GM23338 (cell line): Measurements from ENCODE around the gene GRK2.

Experiments
- CREB1 ChIP-seq: fragments of 250-450 bp; sonication (Bioruptor Pico); IDR thresholded peaks from 2 replicates; pipeline ENCODE4 v1.5.0; 2020; ENCODE audit warnings: low read depth, mild to moderate bottlenecking, moderate library complexity
- EZH2 ChIP-seq: fragments of 200-600 bp; sonication (generic); IDR thresholded peaks from one replicate; pipeline ENCODE4 v1.8.0; 2017; ENCODE audit warnings: antibody characterized with exemption, mild to moderate bottlenecking, low read depth; ENCODE audit not compliant: unreplicated experiment
- EZH2phosphoT487 ChIP-seq: fragments of 200-600 bp; sonication (generic); IDR thresholded peaks from one replicate; pipeline ENCODE4 v1.8.1; 2018; ENCODE audit warnings: antibody characterized with exemption; ENCODE audit not compliant: unreplicated experiment
- JUNB ChIP-seq: IDR thresholded peaks from one replicate; pipeline ENCODE4 v1.6.1; 2016; ENCODE audit warnings: antibody characterized with exemption; ENCODE audit not compliant: unreplicated experiment
- NANOG ChIP-seq: IDR thresholded peaks from 2 replicates; pipeline ENCODE4 v1.6.1; 2016; ENCODE audit warnings: antibody characterized with exemption, borderline replicate concordance
- POLR2AphosphoS5 ChIP-seq: IDR thresholded peaks from 2 replicates; pipeline ENCODE4 v1.6.1; 2016; ENCODE audit warnings: antibody characterized with exemption, low read depth
- STAT1 ChIP-seq: IDR thresholded peaks from one replicate; pipeline ENCODE4 v1.6.1; 2016; ENCODE audit warnings: antibody characterized with exemption; ENCODE audit not compliant: unreplicated experiment
- ZNF114 ChIP-seq: fragments of 250-450 bp; sonication (Bioruptor Pico); IDR thresholded peaks from 2 replicates; pipeline ENCODE4 v1.5.0; 2020; ENCODE audit warnings: mild to moderate bottlenecking, moderate library complexity
- TF ChIP-seq, protein P1 (sequence below), 2 experiments: fragments of 200-600 bp in 1 of 2; sonication (generic) in 1 of 2; conservative IDR thresholded peaks; 2 replicates each; pipeline versions ENCODE4 v1.5.1 to v1.6.1; 2016 to 2017; ENCODE audit warnings: antibody characterized with exemption in 2 of 2, low read depth in 2 of 2, mild to moderate bottlenecking in 2 of 2, moderate library complexity in 1 of 2
- TF ChIP-seq, protein P2 (sequence below): IDR thresholded peaks from one replicate; pipeline ENCODE4 v1.6.1; 2018; ENCODE audit warnings: antibody characterized with exemption; ENCODE audit not compliant: unreplicated experiment
- TF ChIP-seq, protein P3 (sequence below): IDR thresholded peaks from 2 replicates; pipeline ENCODE4 v1.6.1; 2016; ENCODE audit warnings: antibody characterized with exemption
- TF ChIP-seq, protein P4 (sequence below): fragments of 250-450 bp; sonication (Bioruptor Pico); IDR thresholded peaks from 2 replicates; pipeline ENCODE4 v1.5.0; 2020; ENCODE audit warnings: mild to moderate bottlenecking, moderate library complexity

DNA sequence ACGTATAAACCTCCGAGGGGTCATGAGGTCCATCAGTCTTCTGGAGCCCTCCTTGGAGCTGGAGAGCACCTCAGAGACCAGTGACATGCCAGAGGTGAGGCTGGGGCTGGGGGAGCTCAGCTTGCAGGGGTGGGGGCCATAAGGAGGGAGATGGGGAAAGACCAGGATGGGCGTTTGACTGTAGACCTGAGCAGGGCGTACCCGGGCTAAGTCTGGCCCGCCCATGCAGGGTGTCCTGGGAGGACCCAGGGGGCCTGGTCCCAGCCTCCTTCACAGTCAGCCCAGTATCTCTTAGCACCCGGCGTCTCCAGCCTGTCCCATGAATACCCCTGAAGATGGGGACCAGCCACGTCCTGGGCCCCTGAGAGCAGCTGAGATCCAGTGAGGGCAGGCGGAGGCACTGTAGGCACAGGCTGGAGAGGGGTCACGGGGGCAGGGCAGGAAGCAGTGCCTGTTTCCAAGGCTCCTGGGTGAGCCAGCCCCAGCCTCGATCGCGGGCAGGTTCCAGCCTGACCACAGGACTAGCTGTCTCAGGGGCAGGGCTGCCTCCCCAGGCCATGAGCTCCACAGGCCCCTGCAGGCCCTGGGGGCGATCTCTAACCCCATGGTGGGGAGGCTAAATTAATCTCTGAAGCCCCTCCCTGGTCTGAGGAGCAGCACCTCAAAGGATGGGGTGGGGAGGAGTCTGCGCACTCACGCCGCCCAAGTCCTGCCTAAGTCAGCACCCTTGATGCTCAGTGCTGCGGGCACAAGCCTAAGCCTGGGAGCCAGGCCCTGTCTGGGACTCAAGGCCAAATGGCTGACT, 44.2 kb downstream of the GRK2 start:
- TF ChIP-seq, protein P1, sequence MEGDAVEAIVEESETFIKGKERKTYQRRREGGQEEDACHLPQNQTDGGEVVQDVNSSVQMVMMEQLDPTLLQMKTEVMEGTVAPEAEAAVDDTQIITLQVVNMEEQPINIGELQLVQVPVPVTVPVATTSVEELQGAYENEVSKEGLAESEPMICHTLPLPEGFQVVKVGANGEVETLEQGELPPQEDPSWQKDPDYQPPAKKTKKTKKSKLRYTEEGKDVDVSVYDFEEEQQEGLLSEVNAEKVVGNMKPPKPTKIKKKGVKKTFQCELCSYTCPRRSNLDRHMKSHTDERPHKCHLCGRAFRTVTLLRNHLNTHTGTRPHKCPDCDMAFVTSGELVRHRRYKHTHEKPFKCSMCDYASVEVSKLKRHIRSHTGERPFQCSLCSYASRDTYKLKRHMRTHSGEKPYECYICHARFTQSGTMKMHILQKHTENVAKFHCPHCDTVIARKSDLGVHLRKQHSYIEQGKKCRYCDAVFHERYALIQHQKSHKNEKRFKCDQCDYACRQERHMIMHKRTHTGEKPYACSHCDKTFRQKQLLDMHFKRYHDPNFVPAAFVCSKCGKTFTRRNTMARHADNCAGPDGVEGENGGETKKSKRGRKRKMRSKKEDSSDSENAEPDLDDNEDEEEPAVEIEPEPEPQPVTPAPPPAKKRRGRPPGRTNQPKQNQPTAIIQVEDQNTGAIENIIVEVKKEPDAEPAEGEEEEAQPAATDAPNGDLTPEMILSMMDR (conservative IDR thresholded peaks at IDR 0.05; ENCODE audit: low read depth in 2 of 2) = no peak
- TF ChIP-seq, protein P2, sequence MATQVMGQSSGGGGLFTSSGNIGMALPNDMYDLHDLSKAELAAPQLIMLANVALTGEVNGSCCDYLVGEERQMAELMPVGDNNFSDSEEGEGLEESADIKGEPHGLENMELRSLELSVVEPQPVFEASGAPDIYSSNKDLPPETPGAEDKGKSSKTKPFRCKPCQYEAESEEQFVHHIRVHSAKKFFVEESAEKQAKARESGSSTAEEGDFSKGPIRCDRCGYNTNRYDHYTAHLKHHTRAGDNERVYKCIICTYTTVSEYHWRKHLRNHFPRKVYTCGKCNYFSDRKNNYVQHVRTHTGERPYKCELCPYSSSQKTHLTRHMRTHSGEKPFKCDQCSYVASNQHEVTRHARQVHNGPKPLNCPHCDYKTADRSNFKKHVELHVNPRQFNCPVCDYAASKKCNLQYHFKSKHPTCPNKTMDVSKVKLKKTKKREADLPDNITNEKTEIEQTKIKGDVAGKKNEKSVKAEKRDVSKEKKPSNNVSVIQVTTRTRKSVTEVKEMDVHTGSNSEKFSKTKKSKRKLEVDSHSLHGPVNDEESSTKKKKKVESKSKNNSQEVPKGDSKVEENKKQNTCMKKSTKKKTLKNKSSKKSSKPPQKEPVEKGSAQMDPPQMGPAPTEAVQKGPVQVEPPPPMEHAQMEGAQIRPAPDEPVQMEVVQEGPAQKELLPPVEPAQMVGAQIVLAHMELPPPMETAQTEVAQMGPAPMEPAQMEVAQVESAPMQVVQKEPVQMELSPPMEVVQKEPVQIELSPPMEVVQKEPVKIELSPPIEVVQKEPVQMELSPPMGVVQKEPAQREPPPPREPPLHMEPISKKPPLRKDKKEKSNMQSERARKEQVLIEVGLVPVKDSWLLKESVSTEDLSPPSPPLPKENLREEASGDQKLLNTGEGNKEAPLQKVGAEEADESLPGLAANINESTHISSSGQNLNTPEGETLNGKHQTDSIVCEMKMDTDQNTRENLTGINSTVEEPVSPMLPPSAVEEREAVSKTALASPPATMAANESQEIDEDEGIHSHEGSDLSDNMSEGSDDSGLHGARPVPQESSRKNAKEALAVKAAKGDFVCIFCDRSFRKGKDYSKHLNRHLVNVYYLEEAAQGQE = no peak
- TF ChIP-seq EZH2 (no peak), JUNB (no peak), POLR2AphosphoS5 (no peak), NANOG (no peak), STAT1 (no peak), CREB1 (no peak), EZH2phosphoT487 (no peak), ZNF114 (CRISPR knock-in tag) (no peak)
- TF ChIP-seq, protein P3, sequence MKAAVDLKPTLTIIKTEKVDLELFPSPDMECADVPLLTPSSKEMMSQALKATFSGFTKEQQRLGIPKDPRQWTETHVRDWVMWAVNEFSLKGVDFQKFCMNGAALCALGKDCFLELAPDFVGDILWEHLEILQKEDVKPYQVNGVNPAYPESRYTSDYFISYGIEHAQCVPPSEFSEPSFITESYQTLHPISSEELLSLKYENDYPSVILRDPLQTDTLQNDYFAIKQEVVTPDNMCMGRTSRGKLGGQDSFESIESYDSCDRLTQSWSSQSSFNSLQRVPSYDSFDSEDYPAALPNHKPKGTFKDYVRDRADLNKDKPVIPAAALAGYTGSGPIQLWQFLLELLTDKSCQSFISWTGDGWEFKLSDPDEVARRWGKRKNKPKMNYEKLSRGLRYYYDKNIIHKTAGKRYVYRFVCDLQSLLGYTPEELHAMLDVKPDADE = no peak
- TF ChIP-seq, protein P4, sequence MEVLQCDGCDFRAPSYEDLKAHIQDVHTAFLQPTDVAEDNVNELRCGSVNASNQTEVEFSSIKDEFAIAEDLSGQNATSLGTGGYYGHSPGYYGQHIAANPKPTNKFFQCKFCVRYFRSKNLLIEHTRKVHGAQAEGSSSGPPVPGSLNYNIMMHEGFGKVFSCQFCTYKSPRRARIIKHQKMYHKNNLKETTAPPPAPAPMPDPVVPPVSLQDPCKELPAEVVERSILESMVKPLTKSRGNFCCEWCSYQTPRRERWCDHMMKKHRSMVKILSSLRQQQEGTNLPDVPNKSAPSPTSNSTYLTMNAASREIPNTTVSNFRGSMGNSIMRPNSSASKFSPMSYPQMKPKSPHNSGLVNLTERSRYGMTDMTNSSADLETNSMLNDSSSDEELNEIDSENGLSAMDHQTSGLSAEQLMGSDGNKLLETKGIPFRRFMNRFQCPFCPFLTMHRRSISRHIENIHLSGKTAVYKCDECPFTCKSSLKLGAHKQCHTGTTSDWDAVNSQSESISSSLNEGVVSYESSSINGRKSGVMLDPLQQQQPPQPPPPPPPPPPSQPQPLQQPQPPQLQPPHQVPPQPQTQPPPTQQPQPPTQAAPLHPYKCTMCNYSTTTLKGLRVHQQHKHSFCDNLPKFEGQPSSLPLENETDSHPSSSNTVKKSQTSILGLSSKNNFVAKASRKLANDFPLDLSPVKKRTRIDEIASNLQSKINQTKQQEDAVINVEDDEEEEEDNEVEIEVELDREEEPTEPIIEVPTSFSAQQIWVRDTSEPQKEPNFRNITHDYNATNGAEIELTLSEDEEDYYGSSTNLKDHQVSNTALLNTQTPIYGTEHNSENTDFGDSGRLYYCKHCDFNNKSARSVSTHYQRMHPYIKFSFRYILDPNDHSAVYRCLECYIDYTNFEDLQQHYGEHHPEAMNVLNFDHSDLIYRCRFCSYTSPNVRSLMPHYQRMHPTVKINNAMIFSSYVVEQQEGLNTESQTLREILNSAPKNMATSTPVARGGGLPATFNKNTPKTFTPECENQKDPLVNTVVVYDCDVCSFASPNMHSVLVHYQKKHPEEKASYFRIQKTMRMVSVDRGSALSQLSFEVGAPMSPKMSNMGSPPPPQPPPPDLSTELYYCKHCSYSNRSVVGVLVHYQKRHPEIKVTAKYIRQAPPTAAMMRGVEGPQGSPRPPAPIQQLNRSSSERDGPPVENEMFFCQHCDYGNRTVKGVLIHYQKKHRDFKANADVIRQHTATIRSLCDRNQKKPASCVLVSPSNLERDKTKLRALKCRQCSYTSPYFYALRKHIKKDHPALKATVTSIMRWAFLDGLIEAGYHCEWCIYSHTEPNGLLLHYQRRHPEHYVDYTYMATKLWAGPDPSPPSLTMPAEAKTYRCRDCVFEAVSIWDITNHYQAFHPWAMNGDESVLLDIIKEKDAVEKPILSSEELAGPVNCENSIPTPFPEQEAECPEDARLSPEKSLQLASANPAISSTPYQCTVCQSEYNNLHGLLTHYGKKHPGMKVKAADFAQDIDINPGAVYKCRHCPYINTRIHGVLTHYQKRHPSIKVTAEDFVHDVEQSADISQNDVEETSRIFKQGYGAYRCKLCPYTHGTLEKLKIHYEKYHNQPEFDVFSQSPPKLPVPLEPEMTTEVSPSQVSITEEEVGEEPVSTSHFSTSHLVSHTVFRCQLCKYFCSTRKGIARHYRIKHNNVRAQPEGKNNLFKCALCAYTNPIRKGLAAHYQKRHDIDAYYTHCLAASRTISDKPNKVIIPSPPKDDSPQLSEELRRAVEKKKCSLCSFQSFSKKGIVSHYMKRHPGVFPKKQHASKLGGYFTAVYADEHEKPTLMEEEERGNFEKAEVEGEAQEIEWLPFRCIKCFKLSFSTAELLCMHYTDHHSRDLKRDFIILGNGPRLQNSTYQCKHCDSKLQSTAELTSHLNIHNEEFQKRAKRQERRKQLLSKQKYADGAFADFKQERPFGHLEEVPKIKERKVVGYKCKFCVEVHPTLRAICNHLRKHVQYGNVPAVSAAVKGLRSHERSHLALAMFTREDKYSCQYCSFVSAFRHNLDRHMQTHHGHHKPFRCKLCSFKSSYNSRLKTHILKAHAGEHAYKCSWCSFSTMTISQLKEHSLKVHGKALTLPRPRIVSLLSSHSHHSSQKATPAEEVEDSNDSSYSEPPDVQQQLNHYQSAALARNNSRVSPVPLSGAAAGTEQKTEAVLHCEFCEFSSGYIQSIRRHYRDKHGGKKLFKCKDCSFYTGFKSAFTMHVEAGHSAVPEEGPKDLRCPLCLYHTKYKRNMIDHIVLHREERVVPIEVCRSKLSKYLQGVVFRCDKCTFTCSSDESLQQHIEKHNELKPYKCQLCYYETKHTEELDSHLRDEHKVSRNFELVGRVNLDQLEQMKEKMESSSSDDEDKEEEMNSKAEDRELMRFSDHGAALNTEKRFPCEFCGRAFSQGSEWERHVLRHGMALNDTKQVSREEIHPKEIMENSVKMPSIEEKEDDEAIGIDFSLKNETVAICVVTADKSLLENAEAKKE = no peak
